ENCODE measurements around the gene DRD1.

Gene DRD1

GRCh38 chr5:175444060-175444904 lies at the start of gene DRD1:
Gene DRD1 (minus strand): TSS chr5:175444182. CDS start chr5:175443099, 1,083 bp downstream.
- H3K9ac ChIP-seq (ENCODE audit: low read length) = no peak within 1 kb of the TSS
- H3K9me3 ChIP-seq (ENCODE audit: control insufficient read depth, low read depth, low read length) = no peaks in the 10 kb centered on the region
- H3K4me3 ChIP-seq (ENCODE audit: low read length) = peak within 1 kb of the TSS; percentile 62
- peaks cover 17% of the 10 kb centered on the region for H3K4me1 ChIP-seq (ENCODE audit: control insufficient read depth, low read depth, low read length)
- H3K27me3 ChIP-seq (ENCODE audit: control insufficient read depth, insufficient read depth, low read length) = peaks cover 66% of the 10 kb centered on the region
- H3K36me3 ChIP-seq (ENCODE audit: control insufficient read depth, low read depth, low read length) = no peaks in the 10 kb centered on the region
- H3K27ac ChIP-seq (ENCODE audit: low read length) = no peak within 1 kb of the TSS

GRCh38 chr5:175493726-175494125 lies 49.7 kb upstream of the DRD1 start:
- Histone ChIP-seq H3K4me3 (ENCODE audit: low read length) (no peak overlapping the region), H3K36me3 (ENCODE audit: control insufficient read depth, low read depth, low read length) (peaks cover 45% of the 10 kb centered on the region), H3K9me3 (ENCODE audit: control insufficient read depth, low read depth, low read length) (no peaks in the 10 kb centered on the region), H3K27ac (ENCODE audit: low read length) (no peak overlapping the region), H3K4me1 (ENCODE audit: control insufficient read depth, low read depth, low read length) (no peaks in the 10 kb centered on the region), H3K27me3 (ENCODE audit: control insufficient read depth, insufficient read depth, low read length) (no peaks in the 10 kb centered on the region), H3K9ac (ENCODE audit: low read length) (no peak overlapping the region)

DNA sequence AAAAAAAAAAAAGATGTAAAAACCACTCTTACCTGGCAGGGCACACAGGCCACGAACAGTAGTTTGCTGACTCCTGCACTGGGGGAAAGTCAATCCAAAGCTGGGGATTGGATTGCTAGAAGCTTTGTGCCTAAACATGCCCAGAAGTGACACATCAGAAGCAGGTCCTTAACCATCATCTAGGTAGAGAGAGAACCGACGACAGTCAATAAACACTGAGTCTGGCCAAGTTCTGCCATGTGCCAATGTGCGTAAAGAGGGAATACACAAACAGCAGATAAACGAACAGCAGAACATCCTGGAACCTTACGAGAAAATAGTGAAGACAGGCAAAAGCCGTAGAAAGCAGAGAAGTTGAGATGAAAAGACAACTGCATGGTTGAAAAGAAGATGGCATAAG lies 49.3 kb upstream of the DRD1 start:
- peaks cover 40% of the 10 kb centered on the region for H3K36me3 ChIP-seq (ENCODE audit: control insufficient read depth, low read depth, low read length)
- H3K9me3 ChIP-seq (ENCODE audit: control insufficient read depth, low read depth, low read length) = no peaks in the 10 kb centered on the region
- H3K27ac ChIP-seq (ENCODE audit: low read length) = no peak overlapping the region
- H3K9ac ChIP-seq (ENCODE audit: low read length) = no peak overlapping the region
- no peak overlapping the region for H3K4me3 ChIP-seq (ENCODE audit: low read length)
- no peaks in the 10 kb centered on the region for H3K27me3 ChIP-seq (ENCODE audit: control insufficient read depth, insufficient read depth, low read length)
- H3K4me1 ChIP-seq (ENCODE audit: control insufficient read depth, low read depth, low read length) = no peaks in the 10 kb centered on the region

DNA sequence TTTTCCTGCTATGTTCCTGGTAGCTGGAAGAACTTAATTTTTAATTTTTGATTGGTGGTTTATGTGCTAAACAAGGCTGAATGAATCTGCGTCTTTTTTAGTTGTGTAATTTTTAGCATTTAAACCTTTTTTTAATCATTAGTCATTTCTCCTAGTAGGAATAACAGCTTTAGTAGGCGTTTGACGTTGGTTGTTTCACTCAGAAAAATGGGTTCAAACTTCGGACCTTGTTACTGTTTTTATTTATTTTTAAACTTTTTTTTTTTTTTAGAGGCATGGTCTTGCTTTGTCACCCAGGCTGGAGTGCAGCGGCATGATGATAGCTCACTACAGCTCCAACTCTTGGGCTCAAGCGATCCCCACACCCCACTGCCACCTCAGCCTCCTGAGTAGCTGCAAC lies 47.2 kb upstream of the DRD1 start:
- H3K27ac ChIP-seq (ENCODE audit: low read length) = no peak overlapping the region
- H3K4me3 ChIP-seq (ENCODE audit: low read length) = no peak overlapping the region
- no peak overlapping the region for H3K9ac ChIP-seq (ENCODE audit: low read length)
- peaks cover 37% of the 10 kb centered on the region for H3K36me3 ChIP-seq (ENCODE audit: control insufficient read depth, low read depth, low read length)
- no peaks in the 10 kb centered on the region for H3K4me1 ChIP-seq (ENCODE audit: control insufficient read depth, low read depth, low read length)
- no peaks in the 10 kb centered on the region for H3K9me3 ChIP-seq (ENCODE audit: control insufficient read depth, low read depth, low read length)
- no peaks in the 10 kb centered on the region for H3K27me3 ChIP-seq (ENCODE audit: control insufficient read depth, insufficient read depth, low read length)

GRCh38 chr5:175489693-175490443 lies 45.9 kb upstream of the DRD1 start:
- Histone ChIP-seq H3K27me3 (ENCODE audit: control insufficient read depth, insufficient read depth, low read length) (no peaks in the 10 kb centered on the region), H3K36me3 (ENCODE audit: control insufficient read depth, low read depth, low read length) (peaks cover 33% of the 10 kb centered on the region), H3K9ac (ENCODE audit: low read length) (no peak overlapping the region), H3K27ac (ENCODE audit: low read length) (no peak overlapping the region), H3K4me1 (ENCODE audit: control insufficient read depth, low read depth, low read length) (no peaks in the 10 kb centered on the region), H3K4me3 (ENCODE audit: low read length) (no peak overlapping the region), H3K9me3 (ENCODE audit: control insufficient read depth, low read depth, low read length) (no peaks in the 10 kb centered on the region)

DNA sequence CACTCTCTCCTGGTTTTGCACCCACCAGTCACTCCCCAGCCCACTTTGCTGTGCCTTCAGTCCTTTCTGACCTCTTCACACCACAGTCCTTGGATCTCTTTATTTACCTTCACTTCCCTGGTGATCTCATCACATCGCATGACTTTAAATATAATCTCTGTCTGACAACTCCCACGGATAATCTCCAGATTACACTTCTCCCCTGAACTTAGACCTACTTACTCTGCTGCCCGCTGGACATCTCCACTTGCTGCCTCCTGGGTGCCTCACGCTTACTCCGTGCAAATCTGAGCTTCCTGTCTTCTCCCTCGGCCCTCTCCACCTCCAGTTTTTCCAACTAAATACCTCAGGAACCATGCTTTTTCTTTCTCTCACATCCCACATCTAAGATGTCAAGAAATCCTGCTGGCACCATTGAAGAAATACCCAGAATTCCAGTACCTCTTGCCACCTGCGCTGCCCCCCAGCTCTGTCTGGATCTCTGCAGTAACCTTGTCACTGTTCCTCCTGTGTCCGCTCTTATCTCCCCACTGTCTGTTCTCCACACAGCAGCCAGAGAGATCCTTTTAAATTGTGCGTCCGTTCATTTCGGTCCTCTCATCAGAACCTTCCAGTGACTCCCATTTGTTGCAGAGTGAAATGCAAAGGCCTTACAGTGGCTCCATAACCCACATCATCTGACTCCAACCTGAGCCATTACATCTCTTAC lies 43.7 kb upstream of the DRD1 start:
- Histone ChIP-seq H3K36me3 (ENCODE audit: control insufficient read depth, low read depth, low read length) (peaks cover 25% of the 10 kb centered on the region), H3K9me3 (ENCODE audit: control insufficient read depth, low read depth, low read length) (no peaks in the 10 kb centered on the region), H3K4me3 (ENCODE audit: low read length) (no peak overlapping the region), H3K4me1 (ENCODE audit: control insufficient read depth, low read depth, low read length) (no peaks in the 10 kb centered on the region), H3K27ac (ENCODE audit: low read length) (no peak overlapping the region), H3K9ac (ENCODE audit: low read length) (no peak overlapping the region), H3K27me3 (ENCODE audit: control insufficient read depth, insufficient read depth, low read length) (no peaks in the 10 kb centered on the region)

GRCh38 chr5:175485631-175486030 lies 41.6 kb upstream of the DRD1 start:
- Histone ChIP-seq H3K4me1 (ENCODE audit: control insufficient read depth, low read depth, low read length) (no peaks in the 10 kb centered on the region), H3K27me3 (ENCODE audit: control insufficient read depth, insufficient read depth, low read length) (no peaks in the 10 kb centered on the region), H3K27ac (ENCODE audit: low read length) (no peak overlapping the region), H3K36me3 (ENCODE audit: control insufficient read depth, low read depth, low read length) (peaks cover 19% of the 10 kb centered on the region), H3K9ac (ENCODE audit: low read length) (no peak overlapping the region), H3K4me3 (ENCODE audit: low read length) (no peak overlapping the region), H3K9me3 (ENCODE audit: control insufficient read depth, low read depth, low read length) (no peaks in the 10 kb centered on the region)

DNA sequence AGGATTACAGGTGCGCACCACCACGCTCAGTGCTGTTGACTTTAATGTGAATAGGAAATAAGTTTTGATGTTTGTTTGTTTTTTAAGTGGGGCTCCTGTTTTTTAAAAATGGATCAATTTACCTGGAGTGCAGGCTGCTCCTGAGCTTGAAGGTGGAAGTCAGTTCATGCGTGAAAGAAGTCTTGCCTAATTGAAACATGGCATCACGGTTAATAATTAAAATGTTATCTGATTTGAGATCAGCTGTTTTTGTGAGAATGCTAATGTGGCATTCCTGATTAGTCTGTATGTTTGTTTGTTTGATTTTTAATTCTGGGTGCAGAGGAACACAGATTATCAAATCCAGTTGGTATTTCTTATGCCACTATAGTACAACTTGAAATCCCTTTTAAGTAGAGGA lies 40.8 kb upstream of the DRD1 start:
- H3K36me3 ChIP-seq (ENCODE audit: control insufficient read depth, low read depth, low read length) = peaks cover 20% of the 10 kb centered on the region
- no peak overlapping the region for H3K9ac ChIP-seq (ENCODE audit: low read length)
- H3K27ac ChIP-seq (ENCODE audit: low read length) = no peak overlapping the region

DNA sequence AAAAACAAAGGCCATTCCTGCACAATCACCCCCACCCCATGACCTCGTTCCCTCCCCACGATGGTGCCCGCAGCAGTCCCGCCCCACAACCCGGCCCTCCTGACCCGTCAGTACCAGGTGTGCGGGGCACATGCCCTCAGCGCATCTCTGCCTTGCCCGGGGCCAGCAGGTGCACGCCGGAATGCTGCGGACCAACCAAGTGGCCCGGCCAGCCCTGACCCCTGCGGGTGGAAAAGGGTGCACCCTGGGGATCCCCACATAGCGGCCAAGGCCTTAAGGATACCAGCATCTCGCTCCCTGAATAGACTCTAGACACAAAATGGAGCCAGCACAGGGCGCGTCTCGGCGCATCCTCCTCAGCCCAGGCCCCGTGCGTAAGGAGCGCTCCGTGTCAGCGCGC lies 40.3 kb upstream of the DRD1 start:
- Histone ChIP-seq H3K4me1 (ENCODE audit: control insufficient read depth, low read depth, low read length) (peaks cover 3% of the 10 kb centered on the region), H3K27ac (ENCODE audit: low read length) (no peak overlapping the region), H3K4me3 (ENCODE audit: low read length) (no peak overlapping the region), H3K27me3 (ENCODE audit: control insufficient read depth, insufficient read depth, low read length) (no peaks in the 10 kb centered on the region), H3K36me3 (ENCODE audit: control insufficient read depth, low read depth, low read length) (peaks cover 20% of the 10 kb centered on the region), H3K9ac (ENCODE audit: low read length) (no peak overlapping the region), H3K9me3 (ENCODE audit: control insufficient read depth, low read depth, low read length) (no peaks in the 10 kb centered on the region)

More for the DNA sequence above, 40.8 kb upstream of the DRD1 start:
- Histone ChIP-seq H3K4me3 (ENCODE audit: low read length) (no peak overlapping the region), H3K4me1 (ENCODE audit: control insufficient read depth, low read depth, low read length) (no peaks in the 10 kb centered on the region), H3K27me3 (ENCODE audit: control insufficient read depth, insufficient read depth, low read length) (no peaks in the 10 kb centered on the region), H3K9me3 (ENCODE audit: control insufficient read depth, low read depth, low read length) (no peaks in the 10 kb centered on the region)

DNA sequence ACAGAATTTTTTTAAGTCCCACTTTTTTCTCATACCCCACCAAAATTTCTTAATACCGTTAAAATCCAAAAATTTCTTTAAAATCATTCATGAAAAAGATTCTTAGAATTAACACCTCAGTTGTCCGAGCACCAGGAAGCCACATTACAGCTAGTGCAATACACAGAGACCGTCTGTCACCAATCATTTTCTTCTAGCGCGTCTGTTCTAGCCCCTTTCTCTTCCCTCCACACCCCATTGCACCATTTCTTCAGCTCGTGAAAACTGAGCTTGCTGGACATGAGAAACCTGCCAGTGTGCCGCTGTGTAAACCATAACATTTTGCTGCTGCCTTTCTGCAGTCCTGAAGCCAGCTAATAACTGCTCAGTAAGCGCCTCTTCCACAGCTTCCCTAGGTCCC lies 39.4 kb upstream of the DRD1 start:
- H3K9ac ChIP-seq (ENCODE audit: low read length) = no peak overlapping the region
- H3K27ac ChIP-seq (ENCODE audit: low read length) = no peak overlapping the region
- H3K9me3 ChIP-seq (ENCODE audit: control insufficient read depth, low read depth, low read length) = no peaks in the 10 kb centered on the region
- peaks cover 3% of the 10 kb centered on the region for H3K4me1 ChIP-seq (ENCODE audit: control insufficient read depth, low read depth, low read length)
- H3K4me3 ChIP-seq (ENCODE audit: low read length) = no peak overlapping the region
- peaks cover 20% of the 10 kb centered on the region for H3K36me3 ChIP-seq (ENCODE audit: control insufficient read depth, low read depth, low read length)
- H3K27me3 ChIP-seq (ENCODE audit: control insufficient read depth, insufficient read depth, low read length) = no peaks in the 10 kb centered on the region

DNA sequence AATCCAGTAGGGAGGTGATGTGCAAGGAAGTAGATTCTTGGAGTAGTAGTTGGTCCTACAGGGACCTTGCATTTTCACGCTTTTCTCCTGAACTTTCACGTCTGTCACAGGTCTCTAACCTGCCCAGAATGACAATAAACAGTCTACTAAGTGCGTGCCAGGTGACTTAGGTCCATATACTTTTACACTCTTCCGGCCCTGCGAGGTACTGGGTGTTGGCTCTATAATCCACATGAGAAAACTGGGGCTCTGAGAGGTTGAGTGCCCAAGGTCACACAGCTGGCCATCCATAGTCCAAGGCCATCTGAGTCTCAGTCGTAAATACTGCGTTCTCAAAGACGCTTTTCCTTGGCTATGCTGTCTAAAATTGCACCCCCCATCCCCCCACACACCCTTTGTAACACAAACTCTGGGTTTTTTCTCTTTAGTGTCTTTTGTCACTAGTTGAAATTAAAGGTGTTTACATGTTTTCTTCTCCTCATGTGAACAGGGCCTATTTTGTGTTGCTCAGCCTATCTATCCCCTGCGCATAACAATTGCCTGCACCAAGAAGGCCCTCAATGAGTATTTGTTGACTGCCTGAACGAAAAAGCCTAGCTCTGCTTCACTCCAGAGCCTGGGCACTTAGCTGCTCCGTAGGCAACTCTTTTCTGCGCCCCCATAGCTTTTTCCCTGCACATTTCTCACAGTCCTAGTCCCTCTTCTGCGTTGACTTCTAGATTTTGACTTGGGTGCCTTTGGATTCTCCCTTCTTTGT lies 35.3 kb upstream of the DRD1 start:
- Histone ChIP-seq H3K4me1 (ENCODE audit: control insufficient read depth, low read depth, low read length) (peaks cover 3% of the 10 kb centered on the region), H3K27ac (ENCODE audit: low read length) (peak overlapping the region; percentile 49), H3K4me3 (ENCODE audit: low read length) (peak overlapping the region; percentile 94), H3K9ac (ENCODE audit: low read length) (peak overlapping the region; percentile 86), H3K27me3 (ENCODE audit: control insufficient read depth, insufficient read depth, low read length) (peaks cover 18% of the 10 kb centered on the region), H3K36me3 (ENCODE audit: control insufficient read depth, low read depth, low read length) (peaks cover 20% of the 10 kb centered on the region), H3K9me3 (ENCODE audit: control insufficient read depth, low read depth, low read length) (no peaks in the 10 kb centered on the region)

Measured in iPS-18a (cell line).